GDM1 (cell line): ENCODE results near the gene HID1.

Source experiments
- DNase-seq: peaks from one replicate; lab custom pipeline; 2025; lab: John Stamatoyannopoulos, UW

HID1 gene

GRCh38 chr17:74947041-74947754 lies 25.4 kb downstream of the HID1 start:
- no peak for DNase-seq

GRCh38 chr17:74946641-74947040 lies 25.9 kb downstream of the HID1 start:
- no peak for DNase-seq

- no peak for DNase-seq
Measured at GRCh38 chr17:74945543-74945942, 27.0 kb downstream of the HID1 start.

- no peak for DNase-seq
Measured at GRCh38 chr17:74943808-74944522, 28.6 kb downstream of the HID1 start.

GRCh38 chr17:74941128-74941725 lies 31.3 kb downstream of the HID1 start:
- no peak for DNase-seq

GRCh38 chr17:74939534-74939933 lies 33.0 kb downstream of the HID1 start:
- DNase-seq: no peak

GRCh38 chr17:74938194-74938950 lies 34.2 kb downstream of the HID1 start:
- DNase-seq: no peak

GRCh38 chr17:74937064-74938051 lies 35.2 kb downstream of the HID1 start:
- DNase-seq: no peak

GRCh38 chr17:74936470-74936799 lies 36.1 kb downstream of the HID1 start:
- no peak for DNase-seq

- no peak for DNase-seq
Measured at GRCh38 chr17:74935585-74936469, 36.7 kb downstream of the HID1 start, which contains the start of gene OTOP3. Gene OTOP3, plus strand, starts transcription at chr17:74935898. Its CDS starts 24 bp downstream, at chr17:74935922.

- no peak for DNase-seq
Measured at GRCh38 chr17:74935048-74935447, 37.5 kb downstream of the HID1 start.

GRCh38 chr17:74930535-74931036 lies 42.0 kb downstream of the HID1 start:
- DNase-seq: no peak

GRCh38 chr17:74928786-74929185 lies 43.8 kb downstream of the HID1 start:
- DNase-seq: no peak

- DNase-seq: no peak
Measured at GRCh38 chr17:74925242-74925641, 47.3 kb downstream of the HID1 start.

GRCh38 chr17:74924250-74924948 lies 48.2 kb downstream of the HID1 start, which contains the start of gene OTOP2:
Gene OTOP2, plus strand, starts transcription at chr17:74924273. Its CDS starts 360 bp downstream, at chr17:74924633.
- no peak for DNase-seq

- peak; percentile 39 for DNase-seq
Measured at GRCh38 chr17:74923538-74924249, 48.9 kb downstream of the HID1 start.

- DNase-seq: no peak
Measured at GRCh38 chr17:74922694-74923537, 49.6 kb downstream of the HID1 start, which contains the start of gene USH1G. Gene USH1G, minus strand, starts transcription at chr17:74923255. Its CDS starts 182 bp downstream, at chr17:74923073.

GRCh38 chr17:74922172-74922571 lies 50.4 kb downstream of the HID1 start:
- no peak for DNase-seq
